Memory B cell (primary cell): ENCODE data around the gene NHLH1.

Experiments used
- ATAC-seq: fragments of 150-1000 bp; cut with Tn5 transposase; 2 replicates; pipeline ENCODE4 v1.10.0; 2021; ENCODE audit warnings: low read depth, mild to moderate bottlenecking, moderate library complexity
- DNase-seq, 2 donors: peaks; one replicate each; pipeline ENCODE4 v3.0.0; 2022; ENCODE audit warnings: low spot score in 2 of 2
- H3K27ac Mint-ChIP-seq: one replicate; pipeline ENCODE4 v1.8.0; 2022; ENCODE audit warnings: mild to moderate bottlenecking, moderate library complexity, mixed read lengths
- H3K27me3 Mint-ChIP-seq: one replicate; pipeline ENCODE4 v1.8.0; 2022; ENCODE audit warnings: mixed read lengths
- H3K36me3 Mint-ChIP-seq: one replicate; pipeline ENCODE4 v1.8.0; 2022; ENCODE audit warnings: mild to moderate bottlenecking, mixed read lengths
- H3K4me1 Mint-ChIP-seq: one replicate; pipeline ENCODE4 v1.8.0; 2022; ENCODE audit warnings: mixed read lengths
- H3K4me3 Mint-ChIP-seq: one replicate; pipeline ENCODE4 v1.8.0; 2022; ENCODE audit warnings: mild to moderate bottlenecking, moderate library complexity, mixed read lengths
- H3K9me3 Mint-ChIP-seq: one replicate; pipeline ENCODE4 v1.8.0; 2022; ENCODE audit warnings: mixed read lengths

NHLH1 gene

DNA sequence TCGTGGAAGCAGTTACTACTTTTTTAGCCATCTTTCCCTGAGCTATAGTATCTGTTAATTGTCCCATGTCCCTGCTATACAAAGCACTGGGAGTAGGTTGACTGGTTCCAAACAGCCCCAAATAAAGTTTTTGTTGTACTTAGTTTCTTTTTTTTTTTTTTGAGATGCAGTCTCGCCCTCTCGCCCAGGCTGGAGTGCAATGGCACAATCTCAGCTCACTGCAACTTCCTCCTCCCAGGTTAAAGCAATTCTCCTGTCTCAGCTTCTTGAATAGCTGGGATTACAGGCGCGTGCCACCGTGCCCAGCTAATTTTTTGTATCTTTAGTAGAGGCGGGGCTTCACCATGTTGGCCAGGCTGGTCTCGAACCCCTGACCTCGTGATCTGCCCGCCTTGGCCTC is 20.4 kb upstream of the NHLH1 start:
- peaks cover 23% of the 10 kb centered on the region for H3K4me1 Mint-ChIP-seq
- peak overlapping the region; percentile 81 for H3K27ac Mint-ChIP-seq
- peaks cover 13% of the 10 kb centered on the region for H3K36me3 Mint-ChIP-seq
- peak overlapping the region; percentile 41 for H3K4me3 Mint-ChIP-seq
- no peak for ATAC-seq
- H3K9me3 Mint-ChIP-seq, result no peaks in the 10 kb centered on the region
- no peaks in the 10 kb centered on the region for H3K27me3 Mint-ChIP-seq
- DNase-seq, result no peak

DNA sequence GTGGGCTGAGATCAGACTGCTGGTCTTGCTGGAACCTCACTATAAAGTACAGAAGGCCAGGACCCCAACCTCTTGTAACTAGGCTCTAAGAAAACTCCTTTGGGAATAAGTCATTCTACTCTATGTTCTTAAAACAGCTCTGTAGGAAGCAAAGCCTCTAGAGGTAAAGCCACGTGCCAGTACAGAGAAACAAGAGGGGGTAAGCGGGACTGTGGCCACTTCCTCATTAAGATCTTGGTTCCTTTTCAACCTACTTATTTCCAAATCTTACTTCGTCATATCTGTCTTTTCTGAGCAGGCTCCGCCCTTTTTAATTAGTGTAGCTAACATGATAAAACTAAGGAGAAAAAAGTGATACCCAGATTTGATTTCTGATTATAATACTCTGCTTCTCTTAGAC is 19.9 kb upstream of the NHLH1 start:
- ATAC-seq (peak; percentile 62), DNase-seq (peak; percentile 28 to 55)
- Mint-ChIP-seq H3K4me1 (peaks cover 23% of the 10 kb centered on the region), H3K27ac (peak overlapping the region; percentile 81), H3K27me3 (no peaks in the 10 kb centered on the region), H3K4me3 (peak overlapping the region; percentile 41), H3K9me3 (no peaks in the 10 kb centered on the region), H3K36me3 (peaks cover 14% of the 10 kb centered on the region)

DNA sequence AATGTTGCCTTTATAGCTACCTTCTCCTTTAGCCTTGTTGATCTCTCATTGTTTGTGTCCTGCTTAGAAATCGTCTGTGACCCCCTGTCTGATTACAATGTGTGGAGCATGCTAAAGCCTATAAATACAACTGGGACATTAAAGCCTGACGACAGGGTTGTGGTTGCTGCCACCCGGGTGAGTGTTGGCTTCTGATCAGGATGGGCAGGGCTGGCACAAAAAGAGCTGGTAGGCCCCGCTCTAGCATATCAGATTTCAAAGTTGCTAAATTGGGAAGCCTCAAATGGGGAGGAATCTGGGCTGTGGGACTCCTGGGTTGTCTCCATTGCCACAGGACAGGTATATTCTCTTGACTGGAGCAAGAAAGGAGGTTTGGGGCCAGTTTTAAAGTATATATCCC is 15.2 kb upstream of the NHLH1 start:
- peaks cover 6% of the 10 kb centered on the region for H3K4me1 Mint-ChIP-seq
- H3K27me3 Mint-ChIP-seq, result no peaks in the 10 kb centered on the region
- H3K27ac Mint-ChIP-seq, result no peak overlapping the region
- no peaks in the 10 kb centered on the region for H3K9me3 Mint-ChIP-seq
- no peak overlapping the region for H3K4me3 Mint-ChIP-seq
- ATAC-seq (no peak), DNase-seq (no peak)
- peaks cover 46% of the 10 kb centered on the region for H3K36me3 Mint-ChIP-seq

DNA sequence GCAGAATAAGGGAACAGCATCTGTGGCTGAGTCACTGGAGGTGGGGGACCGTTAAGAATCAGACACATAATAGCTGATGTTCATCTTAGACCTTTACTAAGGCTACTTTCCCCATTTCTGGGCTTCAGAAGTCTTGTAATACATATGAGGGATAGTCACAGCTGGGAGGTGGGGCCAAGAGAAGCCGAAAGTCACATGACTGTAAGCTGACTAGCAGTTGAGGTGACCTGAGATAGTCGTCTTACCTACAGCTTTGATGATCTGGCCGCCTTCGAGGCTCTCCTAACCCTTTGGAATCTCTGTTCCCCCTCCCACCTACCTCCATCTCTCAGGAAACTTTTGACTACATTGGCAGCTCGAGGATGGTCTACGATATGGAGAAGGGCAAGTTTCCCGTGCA is 14.3 kb upstream of the NHLH1 start:
- H3K4me1 Mint-ChIP-seq, result peaks cover 2% of the 10 kb centered on the region
- H3K4me3 Mint-ChIP-seq, result no peak overlapping the region
- peaks cover 53% of the 10 kb centered on the region for H3K36me3 Mint-ChIP-seq
- ATAC-seq (no peak), DNase-seq (no peak)
- no peaks in the 10 kb centered on the region for H3K9me3 Mint-ChIP-seq
- H3K27me3 Mint-ChIP-seq, result no peaks in the 10 kb centered on the region
- H3K27ac Mint-ChIP-seq, result peak overlapping the region; percentile 63

DNA sequence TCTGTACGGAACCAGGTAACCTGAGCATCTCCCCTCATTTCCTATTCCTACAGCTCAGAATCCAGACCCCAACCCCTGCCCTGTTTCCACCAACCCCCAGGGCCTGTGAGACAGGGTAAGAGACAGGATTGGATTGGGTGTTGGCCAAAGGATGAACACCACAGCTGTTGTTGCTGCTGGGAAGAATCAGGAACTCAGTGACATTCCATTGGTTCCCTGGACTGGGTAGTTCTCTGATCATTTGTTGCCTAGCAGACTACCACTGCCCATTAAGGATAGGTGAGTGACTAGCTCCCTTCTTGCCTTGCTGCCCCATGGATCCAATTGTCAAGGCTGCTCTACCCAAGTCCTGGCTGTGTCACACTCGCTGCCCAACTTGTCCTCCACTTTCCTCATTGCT is 13.6 kb upstream of the NHLH1 start:
- ATAC-seq (no peak), DNase-seq (no peak)
- no peaks in the 10 kb centered on the region for H3K4me1 Mint-ChIP-seq
- H3K36me3 Mint-ChIP-seq, result peaks cover 59% of the 10 kb centered on the region
- H3K27ac Mint-ChIP-seq, result peak overlapping the region; percentile 63
- H3K9me3 Mint-ChIP-seq, result no peaks in the 10 kb centered on the region
- no peaks in the 10 kb centered on the region for H3K27me3 Mint-ChIP-seq
- no peak overlapping the region for H3K4me3 Mint-ChIP-seq

DNA sequence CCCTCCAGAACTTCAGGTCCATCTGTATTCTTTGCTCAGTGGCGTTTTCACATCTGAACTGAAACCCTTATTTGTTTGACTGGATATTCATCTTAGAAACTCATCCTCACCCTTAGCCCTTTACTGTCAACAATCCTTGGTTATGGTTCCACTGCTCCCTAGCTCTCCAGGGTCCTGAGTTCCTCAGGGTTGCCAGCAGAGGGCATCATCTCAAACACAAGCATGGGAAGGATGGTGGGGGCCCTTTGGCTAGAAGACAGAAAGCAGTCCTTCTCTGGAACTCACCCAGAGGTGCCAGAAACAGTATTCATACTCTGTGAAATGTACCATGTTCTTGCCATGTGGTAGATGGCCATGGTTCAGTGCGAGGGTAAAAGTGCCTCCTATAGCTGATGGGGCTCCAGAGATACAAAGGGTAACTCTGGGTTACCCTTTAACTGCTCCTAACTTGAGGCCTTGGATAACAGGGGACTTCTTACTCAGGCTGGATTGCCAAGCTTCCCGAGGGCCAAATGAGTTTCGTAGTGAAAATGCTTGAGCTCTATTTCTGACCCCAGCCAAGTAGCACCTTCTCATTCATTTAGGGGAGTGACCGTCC is 12.4 kb upstream of the NHLH1 start:
- ATAC-seq (peak; percentile 55), DNase-seq (peak in 1 of 2 donors; percentile 14)

DNA sequence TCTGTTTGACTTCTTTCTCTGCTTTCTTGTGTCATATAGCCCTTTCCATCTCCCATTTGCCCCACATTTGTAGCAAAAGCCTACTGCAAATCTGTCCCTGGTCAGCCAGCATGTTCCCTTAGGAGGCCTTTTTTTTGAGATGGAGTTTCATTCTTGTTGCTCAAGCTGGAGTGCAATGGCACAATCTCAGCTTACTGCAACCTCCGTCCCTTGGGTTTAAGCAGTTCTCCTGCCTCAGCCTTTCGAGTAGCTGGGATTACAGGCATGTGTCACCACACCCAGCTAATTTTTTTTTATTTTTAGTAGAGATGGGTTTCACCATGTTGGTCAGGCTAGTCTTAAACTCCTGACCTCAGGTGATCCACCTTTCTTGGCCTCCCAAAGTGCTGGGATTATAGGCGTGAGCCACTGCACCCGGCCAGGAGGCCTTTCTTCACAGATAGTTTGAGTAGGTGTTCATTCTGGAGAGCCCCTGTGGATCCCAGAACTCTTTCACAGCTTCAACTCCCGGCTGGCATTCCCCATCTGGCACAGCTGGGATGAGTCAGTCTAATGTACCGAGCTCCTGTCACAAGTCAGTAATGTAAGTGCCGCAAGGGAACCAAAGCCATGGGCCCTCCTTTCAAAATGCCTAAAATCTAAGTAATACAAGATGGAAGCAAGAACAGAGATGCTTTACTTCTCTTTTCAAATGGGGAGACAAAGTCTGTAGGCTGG is 9.4 kb upstream of the NHLH1 start:
- Mint-ChIP-seq H3K36me3 (peaks cover 56% of the 10 kb centered on the region), H3K9me3 (no peaks in the 10 kb centered on the region), H3K27ac (peak overlapping the region; percentile 33), H3K4me3 (no peak overlapping the region), H3K4me1 (peaks cover 4% of the 10 kb centered on the region), H3K27me3 (no peaks in the 10 kb centered on the region)
- ATAC-seq, result no peak
- DNase-seq, result no peak

More for the DNA sequence above, 12.4 kb upstream of the NHLH1 start:
- Mint-ChIP-seq H3K4me3 (no peak overlapping the region), H3K9me3 (no peaks in the 10 kb centered on the region), H3K36me3 (peaks cover 64% of the 10 kb centered on the region), H3K4me1 (no peaks in the 10 kb centered on the region), H3K27ac (no peak overlapping the region), H3K27me3 (no peaks in the 10 kb centered on the region)

DNA sequence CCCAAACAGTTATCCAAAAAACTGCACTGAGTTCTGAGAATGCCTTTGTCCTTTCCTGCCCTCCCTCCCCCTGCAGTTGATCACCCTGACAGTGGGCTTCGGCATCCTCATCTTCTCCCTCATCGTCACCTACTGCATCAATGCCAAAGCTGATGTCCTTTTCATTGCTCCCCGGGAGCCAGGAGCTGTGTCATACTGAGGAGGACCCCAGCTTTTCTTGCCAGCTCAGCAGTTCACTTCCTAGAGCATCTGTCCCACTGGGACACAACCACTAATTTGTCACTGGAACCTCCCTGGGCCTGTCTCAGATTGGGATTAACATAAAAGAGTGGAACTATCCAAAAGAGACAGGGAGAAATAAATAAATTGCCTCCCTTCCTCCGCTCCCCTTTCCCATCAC is 8.8 kb upstream of the NHLH1 start:
- Mint-ChIP-seq H3K36me3 (peaks cover 54% of the 10 kb centered on the region), H3K27me3 (no peaks in the 10 kb centered on the region), H3K4me1 (peaks cover 4% of the 10 kb centered on the region), H3K9me3 (no peaks in the 10 kb centered on the region), H3K27ac (no peak overlapping the region), H3K4me3 (no peak overlapping the region)
- no peak for ATAC-seq
- no peak for DNase-seq

DNA sequence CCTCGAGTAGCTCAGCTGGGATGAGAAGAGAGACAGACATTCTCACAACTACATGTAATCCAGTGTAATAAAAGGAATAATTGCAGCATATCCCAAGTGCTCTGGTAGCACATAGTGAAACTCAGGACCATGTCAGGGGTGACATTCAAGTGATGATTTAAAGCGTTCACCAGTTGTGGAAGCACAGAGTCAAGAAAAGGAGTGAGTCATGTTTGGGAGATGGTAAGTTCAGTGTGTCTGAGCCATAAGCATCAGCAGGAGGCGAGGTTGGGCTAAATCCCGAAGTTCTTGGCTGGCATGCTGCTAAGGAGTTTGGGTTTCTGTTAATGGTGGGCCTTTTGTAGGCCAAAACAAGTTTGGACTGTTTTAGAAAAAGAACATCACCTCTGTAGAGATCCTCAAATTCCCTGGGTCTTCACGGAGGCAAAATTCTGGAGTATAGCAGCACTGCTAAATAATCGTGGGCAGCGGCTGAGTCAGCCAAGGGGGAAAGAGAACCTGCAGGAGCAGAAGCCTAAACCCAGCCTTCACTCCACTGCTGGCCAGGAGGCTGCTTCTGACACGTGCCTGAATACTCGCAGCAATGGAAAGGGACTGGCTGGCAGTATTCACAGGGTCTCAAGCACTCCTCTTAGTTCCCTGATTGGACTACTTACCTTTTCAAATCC is 7.2 kb upstream of the NHLH1 start:
- ATAC-seq, result no peak
- DNase-seq, result no peak
- Mint-ChIP-seq H3K27ac (no peak overlapping the region), H3K36me3 (peaks cover 43% of the 10 kb centered on the region), H3K4me3 (no peak overlapping the region), H3K27me3 (no peaks in the 10 kb centered on the region), H3K4me1 (peaks cover 6% of the 10 kb centered on the region), H3K9me3 (no peaks in the 10 kb centered on the region)

DNA sequence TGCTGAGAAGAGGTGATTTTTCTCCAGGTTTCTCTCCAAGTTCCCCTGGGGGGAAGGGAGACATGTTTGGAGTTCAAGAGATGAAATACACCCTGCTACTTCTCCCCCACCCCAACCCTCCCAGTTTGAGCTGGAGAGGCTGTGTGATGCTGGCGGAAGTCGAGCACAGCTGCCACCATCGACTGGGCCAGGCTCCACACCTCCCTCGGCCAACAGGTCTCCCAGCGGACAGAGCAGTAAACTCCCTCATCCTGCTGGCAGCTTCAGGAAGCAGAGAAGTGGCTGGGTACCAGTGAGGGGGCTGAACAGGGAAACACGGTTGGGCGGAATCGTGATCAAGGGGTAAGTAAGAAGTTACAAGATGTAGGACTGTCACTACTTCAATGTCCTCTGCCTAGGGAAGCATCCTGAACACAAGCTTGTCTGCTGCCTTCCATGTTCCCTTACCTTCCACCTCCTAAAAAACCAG is 6.6 kb upstream of the NHLH1 start:
- ATAC-seq (no peak), DNase-seq (no peak)
- Mint-ChIP-seq H3K36me3 (peaks cover 40% of the 10 kb centered on the region), H3K4me3 (no peak overlapping the region), H3K27me3 (no peaks in the 10 kb centered on the region), H3K9me3 (no peaks in the 10 kb centered on the region), H3K27ac (peak overlapping the region; percentile 15), H3K4me1 (peaks cover 6% of the 10 kb centered on the region)

DNA sequence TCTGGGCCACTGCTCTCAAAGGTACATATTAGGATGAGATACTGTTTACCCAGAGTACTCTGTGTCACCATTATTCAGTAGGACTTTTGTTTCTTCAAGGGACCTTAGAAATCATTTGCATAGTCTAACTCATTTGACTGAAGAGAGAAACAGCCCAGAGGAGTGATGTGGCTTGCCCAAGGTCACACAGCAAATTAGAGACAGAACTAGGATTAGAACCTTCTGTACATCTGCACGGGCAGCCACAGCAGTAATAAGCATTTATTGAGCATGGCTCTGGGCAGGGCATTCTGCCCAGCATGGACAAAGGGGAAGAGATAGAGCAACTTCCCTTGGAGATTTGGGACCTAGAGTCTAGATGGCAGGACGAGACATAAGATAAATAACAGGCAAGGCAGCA is 5.7 kb upstream of the NHLH1 start:
- Mint-ChIP-seq H3K4me1 (peaks cover 6% of the 10 kb centered on the region), H3K36me3 (peaks cover 31% of the 10 kb centered on the region)

DNA sequence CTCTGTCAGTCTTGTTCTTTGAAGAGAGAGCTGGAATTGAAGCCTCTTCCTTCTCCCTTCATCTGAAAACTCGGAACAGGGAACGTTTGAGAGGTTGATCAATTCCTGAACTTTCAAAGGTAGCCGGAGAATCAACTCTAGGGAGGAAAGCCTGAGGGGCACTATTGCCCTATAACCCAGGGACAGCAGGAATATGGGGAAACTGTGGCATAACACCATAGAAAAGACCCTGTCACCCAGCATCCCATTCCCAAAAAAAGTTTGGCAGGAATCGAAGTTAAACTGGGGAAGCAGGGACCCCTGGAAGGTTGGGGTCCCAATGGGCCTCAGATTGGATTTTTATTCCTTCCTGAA is 5.1 kb upstream of the NHLH1 start:
- H3K4me1 Mint-ChIP-seq, result peaks cover 6% of the 10 kb centered on the region
- H3K27me3 Mint-ChIP-seq, result no peaks in the 10 kb centered on the region
- no peak overlapping the region for H3K4me3 Mint-ChIP-seq
- no peak overlapping the region for H3K27ac Mint-ChIP-seq
- DNase-seq, result no peak
- no peak for ATAC-seq
- no peaks in the 10 kb centered on the region for H3K9me3 Mint-ChIP-seq
- peaks cover 25% of the 10 kb centered on the region for H3K36me3 Mint-ChIP-seq

More for the DNA sequence above, 5.7 kb upstream of the NHLH1 start:
- Mint-ChIP-seq H3K4me3 (no peak overlapping the region), H3K9me3 (no peaks in the 10 kb centered on the region), H3K27ac (peak overlapping the region; percentile 15), H3K27me3 (no peaks in the 10 kb centered on the region)
- ATAC-seq (no peak), DNase-seq (no peak)

DNA sequence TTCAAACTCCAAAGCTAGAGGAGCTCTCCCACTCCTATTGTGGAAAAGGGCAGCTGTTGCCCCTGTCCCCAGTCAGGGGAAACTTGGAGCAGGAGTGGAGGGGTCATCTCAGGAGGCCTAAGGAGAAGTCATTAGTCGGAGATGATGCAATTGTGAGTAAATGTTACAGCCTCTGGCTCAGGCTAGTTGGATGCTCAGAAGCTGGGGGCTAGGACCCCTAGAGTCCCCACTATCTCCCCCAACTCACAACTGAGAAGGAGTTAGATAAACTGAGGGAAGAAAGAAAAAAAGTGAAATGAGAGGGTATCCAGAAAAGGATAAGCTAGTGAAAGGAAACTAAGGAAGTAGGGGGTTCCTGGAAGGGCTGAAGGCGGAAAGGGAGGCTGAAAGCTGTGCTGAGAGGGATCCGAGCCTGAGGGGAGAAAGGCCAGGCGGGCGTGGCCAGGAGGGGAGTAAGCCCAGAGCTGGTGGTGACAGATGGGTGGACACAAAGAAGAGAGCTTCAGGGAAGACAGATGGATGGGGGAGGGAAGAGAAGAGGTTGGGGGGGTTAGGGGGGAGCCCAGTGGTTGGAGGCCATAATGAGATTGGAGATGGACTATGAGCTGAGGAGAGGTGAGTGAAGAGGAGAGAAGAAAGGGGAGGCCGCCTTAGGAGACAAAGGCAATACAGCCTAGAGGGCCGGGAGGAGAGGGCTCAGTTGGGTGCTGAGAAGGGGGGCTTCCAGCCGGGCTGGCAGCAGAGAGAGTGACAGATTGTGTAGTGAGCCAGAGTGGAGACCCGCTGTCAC is 4.5 kb upstream of the NHLH1 start:
- ATAC-seq, result no peak
- Mint-ChIP-seq H3K4me1 (peaks cover 6% of the 10 kb centered on the region), H3K36me3 (peaks cover 20% of the 10 kb centered on the region), H3K9me3 (no peaks in the 10 kb centered on the region), H3K27me3 (no peaks in the 10 kb centered on the region), H3K27ac (peak overlapping the region; percentile 10), H3K4me3 (no peak overlapping the region)
- no peak for DNase-seq

DNA sequence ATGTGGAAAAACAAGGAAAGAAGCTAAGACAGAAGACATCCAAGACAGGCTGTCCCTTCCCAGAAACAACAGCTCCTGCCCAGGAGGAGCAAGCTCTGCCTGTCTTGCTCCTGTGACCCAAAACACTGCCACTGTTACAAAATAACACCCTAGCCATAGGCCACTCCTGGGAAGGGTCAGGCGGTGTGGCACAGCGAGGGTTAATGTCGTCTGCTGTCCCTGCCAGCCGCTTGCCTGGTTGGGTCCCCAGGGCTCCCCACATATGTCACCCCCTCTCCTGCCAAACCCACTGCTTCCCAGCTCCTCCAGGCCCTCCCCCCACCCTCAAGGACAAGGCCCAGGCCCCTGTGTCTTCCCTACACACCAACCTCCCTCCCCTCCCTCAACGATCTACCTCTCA is 3.9 kb upstream of the NHLH1 start:
- DNase-seq (no peak), ATAC-seq (no peak)
- peaks cover 6% of the 10 kb centered on the region for H3K4me1 Mint-ChIP-seq
- peak overlapping the region; percentile 56 for H3K27ac Mint-ChIP-seq
- H3K36me3 Mint-ChIP-seq, result peaks cover 16% of the 10 kb centered on the region
- no peaks in the 10 kb centered on the region for H3K9me3 Mint-ChIP-seq
- no peaks in the 10 kb centered on the region for H3K27me3 Mint-ChIP-seq
- no peak overlapping the region for H3K4me3 Mint-ChIP-seq
